ENCODE results near the gene KEAP1.

Gene KEAP1

GRCh38 chr19:10525636-10526035 is 22.5 kb upstream of the KEAP1 start:
- no peak for DNase-seq (ENCODE audit: low read depth in 3 of 3, low spot score in 1 of 3)

- no peak for DNase-seq (ENCODE audit: low read depth in 3 of 3, low spot score in 1 of 3)
Observed at GRCh38 chr19:10523135-10523636, 20.0 kb upstream of the KEAP1 start.

DNA sequence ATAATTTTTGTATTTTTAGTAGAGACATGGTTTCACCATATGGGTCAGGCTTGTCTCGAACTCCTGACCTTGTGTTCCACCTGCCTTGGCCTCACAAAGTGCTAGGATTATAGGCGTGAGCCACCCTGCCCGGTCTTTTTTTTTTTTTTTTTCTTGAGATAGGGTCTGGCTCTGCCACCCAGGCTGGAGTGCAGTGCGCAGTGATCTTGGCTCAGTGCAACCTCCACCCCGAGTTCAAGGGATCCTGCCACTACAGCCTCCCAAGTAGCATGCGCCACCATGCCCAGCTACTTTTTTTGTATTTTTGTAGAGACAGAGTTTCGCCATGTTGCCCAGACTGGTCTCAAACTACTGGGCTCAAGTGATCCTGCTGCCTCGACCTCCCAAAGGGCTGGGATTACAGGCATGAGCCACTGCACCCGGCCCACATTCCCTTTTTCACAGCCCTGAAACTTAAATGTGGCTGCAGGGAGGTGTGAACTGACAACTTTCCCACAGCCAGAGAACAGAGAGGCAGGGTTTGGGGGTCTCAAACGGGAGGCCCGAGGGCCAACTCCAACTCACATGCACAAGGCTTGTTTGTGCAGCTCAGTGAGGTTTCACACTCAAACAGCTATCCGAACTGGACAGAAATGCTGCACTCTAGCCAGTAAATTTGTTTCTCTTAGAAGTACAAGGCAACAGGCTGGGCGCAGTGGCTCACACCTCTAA is 18.5 kb upstream of the KEAP1 start:
- no peak for DNase-seq (ENCODE audit: low read depth in 3 of 3, low spot score in 1 of 3)

- DNase-seq (ENCODE audit: low read depth in 3 of 3, low spot score in 1 of 3) = no peak
Observed at GRCh38 chr19:10520652-10521318, 17.6 kb upstream of the KEAP1 start.

GRCh38 chr19:10519421-10519820 is 16.3 kb upstream of the KEAP1 start:
- no peak for DNase-seq (ENCODE audit: low read depth in 3 of 3, low spot score in 1 of 3)

- no peak for DNase-seq (ENCODE audit: low read depth in 3 of 3, low spot score in 1 of 3)
Observed at GRCh38 chr19:10518444-10519361, 15.5 kb upstream of the KEAP1 start.

GRCh38 chr19:10517760-10518443 is 14.7 kb upstream of the KEAP1 start:
- DNase-seq (ENCODE audit: low read depth in 3 of 3, low spot score in 1 of 3) = no peak

DNA sequence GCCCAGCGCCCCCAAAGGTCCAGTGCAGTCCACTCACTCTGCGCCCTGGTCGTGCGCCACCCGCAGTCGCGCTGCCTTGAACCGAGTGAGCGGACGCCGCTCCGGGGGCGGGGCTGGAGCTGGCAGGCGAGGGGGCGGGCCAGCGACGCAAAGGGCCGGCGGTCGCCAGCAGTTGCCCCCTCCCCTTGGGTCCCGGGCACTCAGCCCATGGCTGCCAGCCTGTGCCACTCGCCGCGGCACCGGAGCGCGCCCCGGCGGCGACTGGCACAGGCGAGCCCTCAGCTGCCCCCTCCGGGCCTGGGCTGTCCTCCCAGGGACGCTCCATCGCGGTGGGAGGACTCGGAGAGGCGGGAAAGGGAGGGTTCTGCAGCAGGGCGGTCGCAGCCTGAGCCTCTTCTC is 14.2 kb upstream of the KEAP1 start, which contains the start of gene S1PR5:
S1PR5 (minus strand) TSS at position 87 of the 399 bp plus-strand sequence. CDS start 2,436 bp downstream, outside the sequence.
- DNase-seq (ENCODE audit: low read depth in 3 of 3, low spot score in 1 of 3) = no peak

DNA sequence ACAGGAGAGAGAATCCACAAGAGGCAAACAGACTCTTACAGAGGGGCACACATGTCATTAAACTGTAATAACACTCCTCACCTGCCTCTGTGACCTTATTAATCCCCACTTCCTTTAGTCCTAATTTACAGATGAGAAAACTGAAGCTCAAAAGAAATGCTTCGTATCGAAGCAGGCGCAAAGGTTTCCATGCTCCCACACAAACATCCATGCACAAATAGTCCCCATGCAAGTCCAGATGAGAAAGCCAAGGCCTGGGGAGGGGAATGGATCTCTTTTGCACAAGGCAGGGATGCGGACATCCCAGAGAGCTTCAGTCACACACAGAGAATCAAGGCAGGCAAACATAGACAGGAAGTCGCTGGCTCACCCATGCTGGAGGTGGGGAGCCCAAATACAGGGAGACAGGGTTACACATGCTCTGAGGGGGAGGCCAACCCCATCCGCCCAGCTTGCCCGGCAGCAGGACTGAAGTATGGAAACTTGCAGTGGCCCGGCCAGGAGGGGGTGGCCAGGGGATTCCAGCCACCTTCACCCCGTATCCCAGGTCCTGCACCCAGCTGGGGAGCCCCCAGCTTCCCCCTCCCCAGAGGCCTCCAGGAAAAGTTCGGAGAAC is 13.6 kb upstream of the KEAP1 start:
- no peak for DNase-seq (ENCODE audit: low read depth in 3 of 3, low spot score in 1 of 3)

DNA sequence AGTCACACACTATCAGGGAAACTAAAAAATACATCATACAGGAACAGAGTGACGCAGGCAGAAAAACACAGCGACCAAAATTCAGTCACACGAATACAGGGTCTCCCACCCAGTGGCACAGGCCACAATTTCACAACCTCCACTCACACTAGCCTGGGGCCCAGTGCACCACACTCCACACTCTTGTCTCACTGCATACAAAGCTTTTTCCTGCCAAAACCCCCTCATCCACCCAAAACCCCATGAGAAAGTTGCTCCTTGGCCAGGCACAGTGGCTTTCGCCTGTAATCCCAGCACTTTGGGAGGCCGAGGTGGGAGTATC is 12.9 kb upstream of the KEAP1 start:
- DNase-seq (ENCODE audit: low read depth in 3 of 3, low spot score in 1 of 3) = no peak

DNA sequence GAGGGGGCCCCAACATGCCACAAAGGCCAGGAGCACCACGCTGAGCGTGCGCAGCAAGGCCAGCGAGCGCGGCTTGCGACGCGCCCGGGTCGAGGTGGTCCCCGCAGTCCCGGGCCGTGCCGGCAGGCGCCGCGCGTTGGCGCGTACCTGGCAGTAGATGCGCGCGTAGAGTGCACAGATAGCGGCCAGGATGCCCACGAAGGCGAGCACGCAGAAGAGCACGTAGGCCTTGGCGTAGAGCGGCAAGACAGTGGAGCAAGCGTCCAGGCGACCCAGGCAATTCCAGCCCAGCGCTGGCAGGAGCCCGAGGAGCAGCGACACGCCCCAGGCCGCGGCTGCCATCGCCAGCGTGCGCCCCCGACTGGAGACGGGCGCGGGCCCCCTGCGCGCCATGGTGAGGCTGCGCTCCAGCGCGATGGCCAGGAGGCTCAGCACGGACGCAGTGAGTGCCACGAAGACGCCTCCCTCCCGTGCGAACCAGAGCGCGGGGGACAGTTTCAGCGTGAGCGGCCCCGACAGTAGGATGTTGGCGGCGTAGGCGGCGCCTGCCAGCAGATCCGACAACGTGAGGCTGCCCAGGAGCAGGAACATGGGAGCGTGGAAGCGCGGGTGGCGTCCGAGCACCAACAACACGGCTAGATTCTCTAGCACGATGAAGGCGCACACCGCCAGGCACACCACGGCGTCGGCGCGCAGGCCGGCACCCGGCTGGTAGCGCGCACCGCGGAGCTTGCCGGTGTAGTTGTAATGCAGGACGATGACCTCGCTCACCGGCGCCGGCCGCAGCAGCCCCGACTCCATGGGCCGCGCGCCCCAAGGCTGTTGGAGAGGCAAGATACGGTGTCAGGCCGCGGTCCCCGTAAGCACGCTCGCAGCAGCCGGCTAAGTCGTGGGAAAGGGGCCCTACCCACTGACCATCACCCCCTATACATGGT is 11.3 kb upstream of the KEAP1 start:
- no peak for DNase-seq (ENCODE audit: low read depth in 3 of 3, low spot score in 1 of 3)

GRCh38 chr19:10513223-10513622 is 10.1 kb upstream of the KEAP1 start:
- DNase-seq (ENCODE audit: low read depth in 3 of 3, low spot score in 1 of 3) = no peak

- DNase-seq (ENCODE audit: low read depth in 3 of 3, low spot score in 1 of 3) = peak in 2 of 3 donors; percentile 29 to 57
Observed at GRCh38 chr19:10510301-10510802, 7.2 kb upstream of the KEAP1 start.

GRCh38 chr19:10508707-10509106 is 5.6 kb upstream of the KEAP1 start:
- DNase-seq (ENCODE audit: low read depth in 3 of 3, low spot score in 1 of 3) = no peak

DNA sequence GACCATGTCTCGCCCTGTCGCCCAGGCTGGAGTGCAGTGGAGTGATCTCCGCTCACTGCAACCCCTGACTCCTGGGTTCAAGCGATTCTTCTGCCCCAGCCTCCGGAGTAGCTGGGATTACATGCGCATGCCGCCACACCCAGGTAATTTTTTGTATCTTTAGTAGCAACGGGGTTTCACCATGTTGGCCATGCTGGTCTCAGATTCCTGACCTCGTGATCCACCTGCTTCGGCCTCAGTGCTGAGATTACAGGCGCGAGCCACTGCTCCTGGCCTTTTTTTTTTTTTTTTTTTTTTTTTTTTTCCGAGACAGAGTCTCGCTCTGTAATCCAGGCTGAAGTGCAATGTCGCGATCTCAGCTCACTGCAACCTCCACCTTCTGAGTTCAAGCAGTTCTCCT is 4.9 kb upstream of the KEAP1 start:
- DNase-seq (ENCODE audit: low read depth in 3 of 3, low spot score in 1 of 3) = no peak

DNA sequence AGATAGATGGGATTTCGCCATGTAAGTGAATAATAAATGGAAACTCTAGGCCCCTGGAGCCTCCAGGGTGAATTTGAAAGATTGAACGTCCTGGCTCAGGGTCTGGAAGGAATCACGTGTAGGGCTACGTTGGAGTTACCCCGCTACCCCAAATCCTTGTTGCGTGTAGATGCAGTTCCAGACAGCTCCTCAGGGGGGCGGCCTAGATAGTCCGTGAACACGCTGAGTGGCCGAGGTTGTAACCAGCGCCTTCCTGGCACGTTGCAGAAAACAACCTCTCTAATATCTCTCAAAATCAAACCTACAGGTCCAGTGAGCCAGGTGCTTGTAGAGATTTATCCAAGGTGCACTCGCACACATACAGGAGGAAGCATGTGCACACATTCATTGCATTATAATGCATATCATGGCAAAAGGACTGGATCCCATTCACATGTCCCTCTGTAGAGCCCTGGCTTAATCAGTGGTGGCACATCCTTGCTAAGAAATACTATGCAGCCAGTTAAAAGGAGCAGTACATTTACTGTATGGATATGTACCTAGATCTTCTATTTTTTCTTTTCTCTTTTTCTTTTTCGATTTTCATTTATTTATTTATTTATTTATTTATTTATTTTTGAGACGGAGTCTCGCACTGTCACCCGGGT is 2.5 kb upstream of the KEAP1 start:
- DNase-seq (ENCODE audit: low read depth in 3 of 3, low spot score in 1 of 3) = peak; percentile 41 to 78 (median 67)

GRCh38 chr19:10502524-10503001 is 593 bp downstream of the KEAP1 start:
- DNase-seq (ENCODE audit: low read depth in 3 of 3, low spot score in 1 of 3) = peak; percentile 74 to 81 (median 78)

GRCh38 chr19:10501971-10502523 is 1.1 kb downstream of the KEAP1 start:
- DNase-seq (ENCODE audit: low read depth in 3 of 3, low spot score in 1 of 3) = peak in 2 of 3 donors; percentile 15 to 33
